Measurements from ENCODE around the gene HNRNPK. TPM values are rescaled to one million over a fixed set of nuclear protein-coding genes. Genes with fewer than 3 reads are reported as not detected.

The HNRNPK gene
- total RNA-seq, 4 donors from 2014 or later: 132 to 406 (median 278) TPM

DNA sequence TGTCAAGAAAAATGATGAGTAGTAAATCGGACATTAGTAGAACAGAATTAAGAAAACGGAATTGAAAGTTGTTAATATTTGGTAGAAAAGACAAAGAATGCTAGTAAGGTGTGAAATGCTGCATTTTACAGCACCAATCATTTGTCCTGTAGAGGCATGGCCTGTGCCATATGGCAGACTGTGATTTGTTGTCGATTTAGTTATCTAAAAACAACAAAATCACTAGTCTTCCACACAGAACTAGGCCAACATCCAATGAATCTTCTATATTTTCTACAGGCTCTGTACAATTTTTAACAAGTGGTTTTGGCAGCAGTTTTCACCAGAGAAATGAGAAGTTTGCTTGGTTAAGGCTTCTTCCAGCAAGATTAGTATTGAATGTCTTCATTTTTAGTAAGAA is 10.4 kb downstream of the HNRNPK start:
- intact Hi-C loops (cut with DNase I; ENCODE audit: low total_unique reads): no loop called here
- 68 to 79% methylated on average over 2 to 3 of the region's 3 CpGs for WGBS, 2 donors (ENCODE audit: low coverage in 1 of 2)

GRCh38 chr9:83967073-83967472 is 12.9 kb downstream of the HNRNPK start:
- H3K27ac ChIP-seq: no peak overlapping the region
- H3K9me3 ChIP-seq: no peaks in the 10 kb centered on the region
- DNase-seq: no peak
- peaks cover 0 to 3% (median 0%) of the 10 kb centered on the region in 4 donors for H3K4me1 ChIP-seq
- peak in 1 of 3 donors; percentile 15 for TF ChIP-seq POLR2AphosphoS5 (IDR thresholded peaks at IDR 0.05)
- TF ChIP-seq EP300 (IDR thresholded peaks at IDR 0.05; ENCODE audit: low read depth): no peak
- intact Hi-C loops (cut with DNase I; ENCODE audit: low total_unique reads): no loop called here
- H3K4me3 ChIP-seq: no peak overlapping the region
- WGBS, 2 donors (ENCODE audit: low coverage in 1 of 2): 75 to 82% methylated on average over 1 of the region's 1 CpG
- in situ Hi-C loops (cut with MboI; ENCODE audit: low pct_ligation_motif_present in 1 of 4, low pct_unique_long_range_greater_than_20kb in 1 of 4, low sequenced_read_pairs in 3 of 4): loop anchor here in 1 of 4 donors (25.0 kb wide), 1 partner anchor 1970 kb away; the partner anchor contains the start of gene NAA35
- H3K27me3 ChIP-seq: no peaks in the 10 kb centered on the region
- H3K36me3 ChIP-seq: peaks cover 0 to 51% (median 22%) of the 10 kb centered on the region in 4 donors

More for the DNA sequence above, 10.4 kb downstream of the HNRNPK start:
- in situ Hi-C loops (cut with MboI; ENCODE audit: low pct_ligation_motif_present in 1 of 4, low pct_unique_long_range_greater_than_20kb in 1 of 4, low sequenced_read_pairs in 3 of 4): loop anchor here in 1 of 4 donors (25.0 kb wide), 1 partner anchor 1968 kb away; the partner anchor contains the start of gene NAA35
- Histone ChIP-seq H3K4me3 (no peak overlapping the region), H3K27ac (no peak overlapping the region), H3K36me3 (peaks cover 3 to 76% (median 37%) of the 10 kb centered on the region in 4 donors), H3K9me3 (no peaks in the 10 kb centered on the region), H3K27me3 (no peaks in the 10 kb centered on the region), H3K4me1 (peaks cover 0 to 15% (median 2%) of the 10 kb centered on the region in 4 donors)
- TF ChIP-seq POLR2AphosphoS5 (IDR thresholded peaks at IDR 0.05) (no peak), POLR2A (IDR thresholded peaks at IDR 0.05) (no peak), EP300 (IDR thresholded peaks at IDR 0.05; ENCODE audit: low read depth) (no peak)
- TF ChIP-seq, protein P1, sequence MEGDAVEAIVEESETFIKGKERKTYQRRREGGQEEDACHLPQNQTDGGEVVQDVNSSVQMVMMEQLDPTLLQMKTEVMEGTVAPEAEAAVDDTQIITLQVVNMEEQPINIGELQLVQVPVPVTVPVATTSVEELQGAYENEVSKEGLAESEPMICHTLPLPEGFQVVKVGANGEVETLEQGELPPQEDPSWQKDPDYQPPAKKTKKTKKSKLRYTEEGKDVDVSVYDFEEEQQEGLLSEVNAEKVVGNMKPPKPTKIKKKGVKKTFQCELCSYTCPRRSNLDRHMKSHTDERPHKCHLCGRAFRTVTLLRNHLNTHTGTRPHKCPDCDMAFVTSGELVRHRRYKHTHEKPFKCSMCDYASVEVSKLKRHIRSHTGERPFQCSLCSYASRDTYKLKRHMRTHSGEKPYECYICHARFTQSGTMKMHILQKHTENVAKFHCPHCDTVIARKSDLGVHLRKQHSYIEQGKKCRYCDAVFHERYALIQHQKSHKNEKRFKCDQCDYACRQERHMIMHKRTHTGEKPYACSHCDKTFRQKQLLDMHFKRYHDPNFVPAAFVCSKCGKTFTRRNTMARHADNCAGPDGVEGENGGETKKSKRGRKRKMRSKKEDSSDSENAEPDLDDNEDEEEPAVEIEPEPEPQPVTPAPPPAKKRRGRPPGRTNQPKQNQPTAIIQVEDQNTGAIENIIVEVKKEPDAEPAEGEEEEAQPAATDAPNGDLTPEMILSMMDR (IDR thresholded peaks at IDR 0.05): no peak
- DNase-seq: no peak

DNA sequence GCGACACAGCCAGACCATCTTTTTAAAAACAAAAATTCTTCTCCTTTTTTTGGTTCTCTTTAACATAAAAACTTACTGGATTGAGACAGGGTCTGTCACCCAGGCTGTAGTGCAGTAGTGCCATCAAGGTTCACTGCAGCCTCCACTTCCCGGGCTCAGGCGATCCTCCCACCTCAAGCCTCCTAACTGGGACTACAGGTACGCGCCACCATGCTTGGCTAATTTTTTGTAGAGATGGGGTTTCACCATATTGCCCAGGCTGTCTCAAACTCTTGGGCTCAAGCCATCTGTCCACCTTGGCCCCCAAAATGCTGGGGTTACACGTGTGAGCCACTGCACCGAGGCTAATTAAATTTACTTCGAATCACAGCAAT is 13.8 kb downstream of the HNRNPK start:
- intact Hi-C loops (cut with DNase I; ENCODE audit: low total_unique reads) (no loop called here), in situ Hi-C loops (cut with MboI; ENCODE audit: low pct_ligation_motif_present in 1 of 4, low pct_unique_long_range_greater_than_20kb in 1 of 4, low sequenced_read_pairs in 3 of 4) (loop anchor here in 1 of 4 donors (25.0 kb wide), 1 partner anchor 1971 kb away; the partner anchor contains the start of gene NAA35)
- H3K27me3 ChIP-seq: no peaks in the 10 kb centered on the region
- peaks cover 0 to 42% (median 18%) of the 10 kb centered on the region in 4 donors for H3K36me3 ChIP-seq
- no peak overlapping the region for H3K4me3 ChIP-seq
- peaks cover 0 to 3% (median 0%) of the 10 kb centered on the region in 4 donors for H3K4me1 ChIP-seq
- TF ChIP-seq EP300 (IDR thresholded peaks at IDR 0.05; ENCODE audit: low read depth): no peak
- peak in 1 of 3 donors; percentile 4 for TF ChIP-seq POLR2AphosphoS5 (IDR thresholded peaks at IDR 0.05)
- DNase-seq: no peak
- no peaks in the 10 kb centered on the region for H3K9me3 ChIP-seq
- 77 to 89% methylated on average over 8 of the region's 8 CpGs for WGBS, 2 donors (ENCODE audit: low coverage in 1 of 2)
- no peak overlapping the region for H3K27ac ChIP-seq

DNA sequence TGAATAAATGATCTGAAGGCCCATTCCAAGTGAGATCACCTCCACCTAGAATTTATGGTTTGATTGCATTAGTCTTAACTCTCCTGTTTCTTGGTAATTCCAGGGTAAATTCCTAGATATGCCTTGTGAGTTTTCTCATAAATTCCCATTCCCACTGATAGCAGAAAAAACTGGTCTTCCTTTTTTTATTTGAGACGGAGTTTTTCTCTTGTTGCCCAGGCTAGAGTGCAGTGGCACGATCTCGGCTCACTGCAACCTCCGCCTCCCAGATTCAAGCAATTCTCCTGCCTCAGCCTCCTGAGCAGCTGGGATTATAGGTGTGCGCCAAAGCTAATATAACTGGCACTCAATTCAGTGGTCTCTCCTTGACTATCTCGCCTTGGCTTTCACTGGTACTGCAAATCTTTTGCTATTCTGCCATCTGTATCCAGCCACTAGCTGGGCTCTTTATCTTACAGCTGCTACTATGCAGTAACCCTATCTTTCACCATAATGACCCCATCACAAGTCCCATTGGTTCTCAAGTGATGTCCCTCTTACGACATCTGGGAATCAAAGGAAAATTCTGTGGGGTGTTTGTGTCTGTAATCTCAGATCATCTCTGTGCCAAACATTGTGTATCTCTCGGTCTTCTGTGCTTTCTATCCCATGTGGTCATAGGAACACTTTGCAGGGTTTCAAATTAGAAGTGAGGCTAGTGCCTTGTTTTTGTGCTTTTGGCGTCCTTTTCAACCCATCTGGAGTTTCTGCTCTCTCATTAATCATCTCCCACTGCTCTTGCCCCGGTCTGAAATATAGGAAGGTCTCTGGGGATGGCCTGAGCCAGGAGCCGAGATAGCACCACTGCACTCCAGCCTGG is 14.4 kb downstream of the HNRNPK start:
- Histone ChIP-seq H3K27me3 (no peaks in the 10 kb centered on the region), H3K4me1 (peaks cover 0 to 3% (median 0%) of the 10 kb centered on the region in 4 donors), H3K9me3 (no peaks in the 10 kb centered on the region), H3K4me3 (no peak overlapping the region), H3K36me3 (peaks cover 0 to 36% (median 15%) of the 10 kb centered on the region in 4 donors), H3K27ac (no peak overlapping the region)
- DNase-seq: no peak
- in situ Hi-C loops (cut with MboI; ENCODE audit: low pct_ligation_motif_present in 1 of 4, low pct_unique_long_range_greater_than_20kb in 1 of 4, low sequenced_read_pairs in 3 of 4) (loop anchor here in 1 of 4 donors (25.0 kb wide), 1 partner anchor 1972 kb away; the partner anchor contains the start of gene NAA35), intact Hi-C loops (cut with DNase I; ENCODE audit: low total_unique reads) (no loop called here)
- peak; percentile 10 for TF ChIP-seq POLR2A (IDR thresholded peaks at IDR 0.05)
- no peak for TF ChIP-seq POLR2AphosphoS5 (IDR thresholded peaks at IDR 0.05)
- no peak for TF ChIP-seq EP300 (IDR thresholded peaks at IDR 0.05; ENCODE audit: low read depth)
- TF ChIP-seq, protein P1 (IDR thresholded peaks at IDR 0.05): no peak
- WGBS, 2 donors (ENCODE audit: low coverage in 1 of 2): 70 to 76% methylated on average over 4 to 11 of the region's 11 CpGs

- WGBS, 2 donors (ENCODE audit: low coverage in 1 of 2): 50 to 61% methylated on average over 2 of the region's 2 CpGs
- no peak for DNase-seq
- in situ Hi-C loops (cut with MboI; ENCODE audit: low pct_ligation_motif_present in 1 of 4, low pct_unique_long_range_greater_than_20kb in 1 of 4, low sequenced_read_pairs in 3 of 4): loop anchor here in 1 of 4 donors (25.0 kb wide), 1 partner anchor 1972 kb away; the partner anchor contains the start of gene NAA35
- no peak for TF ChIP-seq POLR2A (IDR thresholded peaks at IDR 0.05)
- no peak for TF ChIP-seq EP300 (IDR thresholded peaks at IDR 0.05; ENCODE audit: low read depth)
- TF ChIP-seq POLR2AphosphoS5 (IDR thresholded peaks at IDR 0.05): peak in 2 of 3 donors; percentile 2 to 28
- TF ChIP-seq, protein P1 (IDR thresholded peaks at IDR 0.05): no peak
- Histone ChIP-seq H3K36me3 (peaks cover 0 to 30% (median 12%) of the 10 kb centered on the region in 4 donors), H3K9me3 (no peaks in the 10 kb centered on the region), H3K27me3 (no peaks in the 10 kb centered on the region), H3K27ac (no peak overlapping the region), H3K4me1 (peaks cover 0 to 3% (median 0%) of the 10 kb centered on the region in 4 donors), H3K4me3 (no peak overlapping the region)
- intact Hi-C loops (cut with DNase I; ENCODE audit: low total_unique reads): no loop called here
These were observed 15.1 kb downstream of the HNRNPK start for GRCh38 chr9:83964973-83965349.
